A204.1 (cell line): ENCODE results near the gene C2.
"Not testable (repeated sequence)": the region's sequence is repeated elsewhere in the genome, so short reads cannot be mapped to it uniquely, and the experiment has no call there.

Source experiments
- FAIRE-seq: peaks from 2 replicates; lab custom pipeline; 2012; peaks lifted over from hg19 to GRCh38; lab: Jason Lieb, UNC

The C2 gene

GRCh38 chr6:31927863-31928671, 550 bp downstream of the C2 start:
- FAIRE-seq, result no peak

GRCh38 chr6:31928672-31928939, 1.1 kb downstream of the C2 start:
- no peak for FAIRE-seq

GRCh38 chr6:31930962-31931361, 3.4 kb downstream of the C2 start:
- FAIRE-seq, result no peak

GRCh38 chr6:31932137-31932536, 4.6 kb downstream of the C2 start:
- not testable (repeated sequence) for FAIRE-seq

GRCh38 chr6:31933537-31933936, 6.0 kb downstream of the C2 start:
- no peak for FAIRE-seq

- FAIRE-seq, result no peak
These were observed 7.5 kb downstream of the C2 start for GRCh38 chr6:31935021-31935420.

- no peak for FAIRE-seq
These were observed 8.3 kb downstream of the C2 start for GRCh38 chr6:31935823-31936222.

- no peak for FAIRE-seq
These were observed 12.7 kb downstream of the C2 start for GRCh38 chr6:31940256-31940664.

GRCh38 chr6:31943742-31944141, 16.2 kb downstream of the C2 start:
- no peak for FAIRE-seq

- FAIRE-seq, result no peak
These were observed 17.6 kb downstream of the C2 start for GRCh38 chr6:31945154-31945506.

GRCh38 chr6:31945507-31946369, 18.2 kb downstream of the C2 start, which contains the start of gene CFB:
Gene CFB (plus strand): TSS chr6:31946095. CDS start chr6:31946222, 127 bp downstream.
- peak; percentile 77 for FAIRE-seq

GRCh38 chr6:31946370-31946885, 18.9 kb downstream of the C2 start:
- no peak for FAIRE-seq

GRCh38 chr6:31947070-31947675, 19.7 kb downstream of the C2 start:
- no peak for FAIRE-seq

GRCh38 chr6:31947864-31948263, 20.3 kb downstream of the C2 start:
- FAIRE-seq, result no peak

GRCh38 chr6:31948306-31948705, 20.8 kb downstream of the C2 start:
- no peak for FAIRE-seq

- no peak for FAIRE-seq
These were observed 21.4 kb downstream of the C2 start for GRCh38 chr6:31948753-31949413.

GRCh38 chr6:31949926-31950548, 22.5 kb downstream of the C2 start:
- FAIRE-seq, result no peak

GRCh38 chr6:31952140-31952805, 24.8 kb downstream of the C2 start:
- FAIRE-seq, result peak; percentile 69

- FAIRE-seq, result no peak
These were observed 25.4 kb downstream of the C2 start for GRCh38 chr6:31952890-31953289.

GRCh38 chr6:31954511-31954910, 27.0 kb downstream of the C2 start:
- FAIRE-seq, result no peak

GRCh38 chr6:31956796-31957195, 29.3 kb downstream of the C2 start:
- no peak for FAIRE-seq

GRCh38 chr6:31958412-31958740, 30.9 kb downstream of the C2 start:
- FAIRE-seq, result no peak
